ENCODE data around the gene MEN1.

GRCh38 chr11:64776875-64777274 is 33.5 kb downstream of the MEN1 start:
- no peak for TF ChIP-seq JUND (IDR thresholded peaks at IDR 0.05; ENCODE audit: borderline replicate concordance, low read depth, low read length)
- no peak for TF ChIP-seq JUND (tag; IDR thresholded peaks at IDR 0.05; ENCODE audit: borderline replicate concordance, low read depth, low read length)
- TF ChIP-seq POLR2AphosphoS5 (IDR thresholded peaks at IDR 0.05; ENCODE audit: control insufficient read depth, insufficient read depth, low read depth, low read length) = no peak
- TF ChIP-seq RNF219 (CRISPR knock-in tag; IDR thresholded peaks at IDR 0.05) = no peak
- TF ChIP-seq CTCF (IDR thresholded peaks at IDR 0.05 in 2 of 3, conservative IDR thresholded peaks at IDR 0.05 in 1 of 3; ENCODE audit: insufficient read depth in 2 of 3, low read depth in 1 of 3, low read length in 3 of 3) = no peak
- no peak for TF ChIP-seq ZNF586 (CRISPR knock-in tag; conservative IDR thresholded peaks at IDR 0.05)
- TF ChIP-seq ETV6 (IDR thresholded peaks at IDR 0.05; ENCODE audit: borderline replicate concordance in 1 of 2, low read depth in 2 of 2, low read length in 1 of 2) = no peak
- no peak for TF ChIP-seq ETV6 (CRISPR knock-in tag; IDR thresholded peaks at IDR 0.05; ENCODE audit: borderline replicate concordance)
- TF ChIP-seq FOXJ3 (CRISPR knock-in tag; IDR thresholded peaks at IDR 0.05) = no peak
- TF ChIP-seq CC2D1A (IDR thresholded peaks at IDR 0.05) = no peak
